Stimulated activated naive CD4-positive, alpha-beta T cell (primary cell): Measurements from ENCODE around the gene PCDHGB3.

Source experiments
- DNase-seq, 6 experiments: peaks; one replicate each; lab custom pipeline; 2025; lab: John Stamatoyannopoulos, UW

PCDHGB3 gene

GRCh38 chr5:141419074-141419880 lies 49.2 kb downstream of the PCDHGB3 start:
- no peak for DNase-seq

- DNase-seq: peak in 3 of 6 experiments; percentile 5 to 57 (median 33)
These were observed 50.9 kb downstream of the PCDHGB3 start, which contains the start of gene PCDHGA11 for GRCh38 chr5:141420855-141421488. Gene PCDHGA11, plus strand, starts transcription at chr5:141421051. Its CDS starts 177 bp downstream, at chr5:141421228.

- DNase-seq: no peak
These were observed 51.4 kb downstream of the PCDHGB3 start for GRCh38 chr5:141421489-141421855.
